PC-3 (cell line): ENCODE measurements around the gene ARFIP1. TPM values are rescaled to one million over a fixed set of nuclear protein-coding genes. Genes with fewer than 3 reads are reported as not detected.
"Not testable (repeated sequence)": the region's sequence is repeated elsewhere in the genome, so short reads cannot be mapped to it uniquely, and the experiment has no call there.

Source experiments
- ATAC-seq: fragments of 200-7000 bp; cut with Tn5 transposase; 2 replicates; pipeline ENCODE4 v1.9.1; 2020; ENCODE audit warnings: mild to moderate bottlenecking, moderate library complexity
- BruUV-seq: library from RNA; stranded (reverse); fragments of 400-500 nt; replicated peaks from 2 replicates; lab custom pipeline; 2021; lab: Mats Ljungman, UMichigan
- CTCF ChIA-PET: fragments of 300-600 bp; sonication (Branson Sonifier 250); formaldehyde crosslinking; loops from one replicate; lab custom pipeline; 2022; ENCODE audit warnings: antibody characterized with exemption; lab: Charles Lee
- POLR2A ChIA-PET: fragments of 300-600 bp; sonication (Branson Sonifier 250); formaldehyde crosslinking; loops from one replicate; lab custom pipeline; 2022; ENCODE audit warnings: antibody characterized with exemption; ENCODE audit not compliant: unreplicated experiment; lab: Charles Lee
- DNase-seq: peaks from one replicate; pipeline ENCODE4 v3.0.0-alpha.2; 2015
- H2AFZ ChIP-seq: fragments of 300-600 bp; sonication (generic); 2 replicates; pipeline ENCODE4 v1.6.0; 2016; ENCODE audit warnings: antibody characterized with exemption, low read length
- H3F3A ChIP-seq: fragments of 300-600 bp; sonication (generic); one replicate; pipeline ENCODE4 v1.6.0; 2017; ENCODE audit warnings: antibody characterized with exemption, low read length, control low read depth, mild to moderate bottlenecking; ENCODE audit not compliant: unreplicated experiment
- H3K27ac ChIP-seq: fragments of 300-600 bp; sonication (generic); 2 replicates; pipeline ENCODE4 v1.5.1; 2016; ENCODE audit warnings: mild to moderate bottlenecking, low read length
- H3K27me3 ChIP-seq: fragments of 300-600 bp; sonication (generic); 2 replicates; pipeline ENCODE4 v1.6.1; 2016; ENCODE audit warnings: low read length, mixed read lengths
- H3K36me3 ChIP-seq: fragments of 300-600 bp; sonication (generic); 2 replicates; pipeline ENCODE4 v1.6.1; 2016; ENCODE audit warnings: low read depth, mixed run types, low read length, mixed read lengths
- H3K4me1 ChIP-seq: fragments of 300-600 bp; sonication (generic); 2 replicates; pipeline ENCODE4 v1.5.1; 2016; ENCODE audit warnings: low read length; ENCODE audit not compliant: insufficient read depth
- H3K4me2 ChIP-seq: fragments of 300-600 bp; sonication (generic); 2 replicates; pipeline ENCODE4 v1.6.0; 2016; ENCODE audit warnings: low read length
- H3K4me3 ChIP-seq: fragments of 300-600 bp; sonication (generic); 2 replicates; pipeline ENCODE4 v1.5.1; 2016; ENCODE audit warnings: mild to moderate bottlenecking, low read length, mixed read lengths
- H3K79me2 ChIP-seq: fragments of 300-600 bp; sonication (generic); 2 replicates; pipeline ENCODE4 v1.6.1; 2017; ENCODE audit warnings: low read length, mixed read lengths
- H3K9ac ChIP-seq: fragments of 300-600 bp; sonication (generic); 2 replicates; pipeline ENCODE4 v1.6.0; 2016; ENCODE audit warnings: mild to moderate bottlenecking, low read length
- H3K9me2 ChIP-seq: fragments of 300-600 bp; sonication (generic); replicated peaks from 2 replicates; pipeline ENCODE4 v1.6.1; 2016; ENCODE audit warnings: mixed run types, low read length, mixed read lengths
- H3K9me3 ChIP-seq: fragments of 300-600 bp; sonication (generic); 2 replicates; pipeline ENCODE4 v1.6.1; 2016; ENCODE audit warnings: low read length, mixed read lengths
- H4K20me1 ChIP-seq: fragments of 300-600 bp; sonication (generic); 2 replicates; pipeline ENCODE4 v1.6.1; 2016; ENCODE audit warnings: low read length, mixed read lengths
- EZH2 ChIP-seq: fragments of 300-600 bp; sonication (generic); IDR thresholded peaks from one replicate; pipeline ENCODE4 v1.6.1; 2017; ENCODE audit warnings: antibody characterized with exemption, mild to moderate bottlenecking, low read length; ENCODE audit not compliant: unreplicated experiment
- EZH2phosphoT487 ChIP-seq: fragments of 300-600 bp; sonication (generic); IDR thresholded peaks from 2 replicates; pipeline ENCODE4 v1.6.1; 2018; ENCODE audit warnings: mild to moderate bottlenecking, antibody characterized with exemption, low read length, borderline replicate concordance
- intact Hi-C: fragments of 100-400 bp; cut with micrococcal nuclease; formaldehyde crosslinking; loops from 2 replicates; pipeline ENCODE4 v1.9.0; 2023
- total RNA-seq: library from RNA; depleted of rRNA; stranded (reverse); fragments of >200 nt; gene quantifications from 2 replicates; pipeline ENCODE4 v1.2.3, GENCODE V29; 2014
- TF ChIP-seq, protein P1 (sequence below): fragments of 300-600 bp; sonication (generic); conservative IDR thresholded peaks from 2 replicates; pipeline ENCODE4 v1.5.1; 2017; ENCODE audit warnings: antibody characterized with exemption, low read depth, mild to moderate bottlenecking, low read length

Gene ARFIP1
- total RNA-seq, 1 experiment from 2014 or later: 23.5 TPM

DNA sequence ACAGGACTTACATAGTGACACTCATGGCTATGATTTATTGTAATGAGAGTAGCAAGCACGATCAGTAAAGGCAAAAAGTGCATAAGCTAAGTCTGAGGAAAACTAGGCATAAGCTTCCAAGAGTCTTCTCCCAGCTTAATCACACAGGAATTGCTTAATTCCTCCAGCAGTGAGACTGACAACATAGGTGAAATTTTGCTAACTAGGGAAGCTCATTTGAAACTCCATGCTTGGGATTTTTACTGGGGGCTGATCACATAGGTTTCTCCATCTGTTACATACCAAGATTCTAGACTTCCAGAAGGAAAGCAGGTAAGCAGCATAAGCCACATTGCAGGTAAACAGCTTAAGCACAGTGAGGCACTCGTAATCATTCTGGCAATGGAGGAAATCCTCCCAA is 84.6 kb downstream of the ARFIP1 start:
- no peak overlapping the region for H3K27ac ChIP-seq
- H2AFZ ChIP-seq: no peak overlapping the region
- CTCF ChIA-PET: no interaction called here

DNA sequence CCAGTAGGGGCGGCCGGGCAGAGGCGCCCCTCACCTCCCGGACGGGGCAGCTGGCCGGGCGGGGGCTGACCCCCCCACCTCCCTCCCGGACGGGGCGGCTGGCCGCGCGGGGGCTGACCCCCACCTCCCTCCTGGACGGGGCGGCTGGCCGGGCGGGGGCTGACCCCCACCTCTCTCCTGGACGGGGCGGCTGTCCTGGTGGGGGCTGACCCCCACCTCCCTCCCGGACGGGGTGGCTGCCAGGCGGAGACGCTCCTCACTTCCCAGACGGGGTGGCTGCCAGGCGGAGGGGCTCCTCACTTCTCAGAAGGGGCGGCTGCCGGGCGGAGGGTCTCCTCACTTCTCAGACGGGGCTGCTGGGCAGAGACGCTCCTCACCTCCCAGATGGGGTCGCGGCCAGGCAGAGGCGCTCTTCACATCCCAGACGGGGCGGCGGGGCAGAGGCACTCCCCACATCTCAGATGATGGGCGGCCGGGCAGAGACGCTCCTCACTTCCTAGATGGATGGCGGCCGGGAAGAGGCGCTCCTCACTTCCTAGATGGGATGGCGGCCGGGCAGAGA is 86.8 kb downstream of the ARFIP1 start:
- H3K4me3 ChIP-seq, ATAC-seq, H3K4me2 ChIP-seq, CTCF ChIA-PET, H3K9me3 ChIP-seq, H3K27ac ChIP-seq, POLR2A ChIA-PET, H3K4me1 ChIP-seq, H4K20me1 ChIP-seq, H3K9ac ChIP-seq, H3K27me3 ChIP-seq, BruUV-seq, H2AFZ ChIP-seq, DNase-seq, H3K36me3 ChIP-seq, H3K9me2 ChIP-seq, intact Hi-C loops, H3K79me2 ChIP-seq, H3F3A ChIP-seq: not testable (repeated sequence)

More for the DNA sequence above, 84.6 kb downstream of the ARFIP1 start:
- Histone ChIP-seq H3K9me2 (no peaks in the 10 kb centered on the region), H3K9me3 (no peaks in the 10 kb centered on the region), H3K27me3 (no peaks in the 10 kb centered on the region), H4K20me1 (no peaks in the 10 kb centered on the region), H3K4me1 (peaks cover 6% of the 10 kb centered on the region; the same call in 1 of the 2 replicates), H3K4me3 (no peak overlapping the region), H3K36me3 (no peaks in the 10 kb centered on the region), H3K4me2 (no peak overlapping the region), H3F3A (no peaks in the 10 kb centered on the region), H3K9ac (no peak overlapping the region), H3K79me2 (no peaks in the 10 kb centered on the region)
- intact Hi-C loops: loop anchor here (5.0 kb wide), 1 partner anchor 38 kb away; no protein-coding TSS in a partner anchor
- no peak for ATAC-seq
- no peak for TF ChIP-seq EZH2phosphoT487
- no peak for TF ChIP-seq EZH2
- TF ChIP-seq, protein P1, sequence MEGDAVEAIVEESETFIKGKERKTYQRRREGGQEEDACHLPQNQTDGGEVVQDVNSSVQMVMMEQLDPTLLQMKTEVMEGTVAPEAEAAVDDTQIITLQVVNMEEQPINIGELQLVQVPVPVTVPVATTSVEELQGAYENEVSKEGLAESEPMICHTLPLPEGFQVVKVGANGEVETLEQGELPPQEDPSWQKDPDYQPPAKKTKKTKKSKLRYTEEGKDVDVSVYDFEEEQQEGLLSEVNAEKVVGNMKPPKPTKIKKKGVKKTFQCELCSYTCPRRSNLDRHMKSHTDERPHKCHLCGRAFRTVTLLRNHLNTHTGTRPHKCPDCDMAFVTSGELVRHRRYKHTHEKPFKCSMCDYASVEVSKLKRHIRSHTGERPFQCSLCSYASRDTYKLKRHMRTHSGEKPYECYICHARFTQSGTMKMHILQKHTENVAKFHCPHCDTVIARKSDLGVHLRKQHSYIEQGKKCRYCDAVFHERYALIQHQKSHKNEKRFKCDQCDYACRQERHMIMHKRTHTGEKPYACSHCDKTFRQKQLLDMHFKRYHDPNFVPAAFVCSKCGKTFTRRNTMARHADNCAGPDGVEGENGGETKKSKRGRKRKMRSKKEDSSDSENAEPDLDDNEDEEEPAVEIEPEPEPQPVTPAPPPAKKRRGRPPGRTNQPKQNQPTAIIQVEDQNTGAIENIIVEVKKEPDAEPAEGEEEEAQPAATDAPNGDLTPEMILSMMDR: no peak
- no peak for DNase-seq
- POLR2A ChIA-PET: no interaction called here
- BruUV-seq: TSS peak; percentile 15

DNA sequence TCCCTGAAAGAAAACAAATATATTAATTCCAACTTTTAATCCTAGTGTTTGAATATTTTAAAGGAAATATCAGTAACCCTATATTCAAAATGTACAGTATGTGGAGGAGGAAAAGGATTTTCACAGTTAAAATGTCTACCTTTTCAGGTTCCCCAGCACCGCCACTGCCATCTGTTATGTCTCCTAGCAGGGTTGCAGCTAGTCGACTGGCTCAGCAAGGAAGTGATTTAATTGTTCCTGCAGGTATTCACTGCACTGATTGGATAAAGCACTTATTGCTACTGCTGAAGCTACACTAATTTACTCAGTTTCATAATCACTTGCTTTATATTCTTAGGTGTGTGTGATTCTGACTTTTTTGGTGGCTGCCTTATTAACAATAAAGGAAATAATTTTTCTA is 90.9 kb downstream of the ARFIP1 start:
- no TSS peak for BruUV-seq

More for the DNA sequence above, 90.9 kb downstream of the ARFIP1 start:
- no peak for TF ChIP-seq EZH2phosphoT487
- TF ChIP-seq, protein P1: no peak
- TF ChIP-seq EZH2: no peak
- H3K9me3 ChIP-seq: no peaks in the 10 kb centered on the region
- H3F3A ChIP-seq: no peaks in the 10 kb centered on the region
- H3K4me2 ChIP-seq: no peak overlapping the region
- no peak for DNase-seq
- no peak overlapping the region for H3K27ac ChIP-seq
- H3K9ac ChIP-seq: no peak overlapping the region
- H3K79me2 ChIP-seq: no peaks in the 10 kb centered on the region
- no peaks in the 10 kb centered on the region for H3K9me2 ChIP-seq
- no peak overlapping the region for H3K4me3 ChIP-seq
- H3K36me3 ChIP-seq: no peaks in the 10 kb centered on the region
- H4K20me1 ChIP-seq: no peaks in the 10 kb centered on the region
- no peak overlapping the region for H2AFZ ChIP-seq
- intact Hi-C loops: no loop called here
- no peak for ATAC-seq
- CTCF ChIA-PET: no interaction called here
- no peaks in the 10 kb centered on the region for H3K4me1 ChIP-seq
- no peaks in the 10 kb centered on the region for H3K27me3 ChIP-seq
- POLR2A ChIA-PET: no interaction called here
